ENCODE results near the gene NAV2. TPM values are rescaled to one million over a fixed set of nuclear protein-coding genes. Genes with fewer than 3 reads are reported as not detected.
"Not testable (repeated sequence)": the region's sequence is repeated elsewhere in the genome, so short reads cannot be mapped to it uniquely, and the experiment has no call there.

Gene NAV2
- total RNA-seq, 2 donors from 2014 or later, result 21.3 to 45.3 TPM

GRCh38 chr11:19923626-19924025, 211.0 kb downstream of the NAV2 start:
- H3K9ac ChIP-seq (ENCODE audit: low read depth in 2 of 2, low read length in 2 of 2), result no peak overlapping the region
- no peak overlapping the region for H3K27ac ChIP-seq
- H3K4me1 ChIP-seq, result no peaks in the 10 kb centered on the region
- H3K36me3 ChIP-seq, result no peaks in the 10 kb centered on the region
- no peak for DNase-seq
- TF ChIP-seq CTCF (IDR thresholded peaks at IDR 0.05), result no peak
- intact Hi-C loops (cut with DNase I), result no loop called here
- H3K4me3 ChIP-seq, result no peak overlapping the region
- no peaks in the 10 kb centered on the region for H3K27me3 ChIP-seq
- H3K9me3 ChIP-seq, result no peaks in the 10 kb centered on the region

GRCh38 chr11:19924311-19924710, 211.7 kb downstream of the NAV2 start:
- Histone ChIP-seq H3K27ac (no peak overlapping the region), H3K9ac (ENCODE audit: low read depth in 2 of 2, low read length in 2 of 2) (no peak overlapping the region), H3K4me1 (no peaks in the 10 kb centered on the region), H3K36me3 (no peaks in the 10 kb centered on the region), H3K27me3 (no peaks in the 10 kb centered on the region), H3K4me3 (no peak overlapping the region), H3K9me3 (no peaks in the 10 kb centered on the region)
- no peak for DNase-seq
- no peak for TF ChIP-seq CTCF (IDR thresholded peaks at IDR 0.05)
- intact Hi-C loops (cut with DNase I), result no loop called here

- Histone ChIP-seq H3K27ac (no peak overlapping the region), H3K4me1 (no peaks in the 10 kb centered on the region), H3K9ac (ENCODE audit: low read depth in 2 of 2, low read length in 2 of 2) (no peak overlapping the region), H3K4me3 (no peak overlapping the region), H3K36me3 (no peaks in the 10 kb centered on the region), H3K9me3 (no peaks in the 10 kb centered on the region), H3K27me3 (no peaks in the 10 kb centered on the region)
- TF ChIP-seq CTCF (IDR thresholded peaks at IDR 0.05), result no peak
- intact Hi-C loops (cut with DNase I), result no loop called here
- DNase-seq, result no peak
Measured at GRCh38 chr11:19924716-19925115, 212.1 kb downstream of the NAV2 start.

GRCh38 chr11:19927403-19927802, 214.8 kb downstream of the NAV2 start:
- H3K4me1 ChIP-seq; H3K27me3 ChIP-seq; H3K9ac ChIP-seq (ENCODE audit: low read depth in 2 of 2, low read length in 2 of 2); H3K36me3 ChIP-seq; H3K9me3 ChIP-seq; DNase-seq; intact Hi-C loops (cut with DNase I); H3K27ac ChIP-seq; H3K4me3 ChIP-seq: not testable (repeated sequence)

- no peak overlapping the region for H3K27ac ChIP-seq
- TF ChIP-seq CTCF (IDR thresholded peaks at IDR 0.05), result no peak
- H3K9me3 ChIP-seq, result no peaks in the 10 kb centered on the region
- no peaks in the 10 kb centered on the region for H3K4me1 ChIP-seq
- no peak overlapping the region for H3K9ac ChIP-seq (ENCODE audit: low read depth in 2 of 2, low read length in 2 of 2)
- intact Hi-C loops (cut with DNase I), result no loop called here
- no peaks in the 10 kb centered on the region for H3K36me3 ChIP-seq
- H3K4me3 ChIP-seq, result no peak overlapping the region
- no peaks in the 10 kb centered on the region for H3K27me3 ChIP-seq
- DNase-seq, result no peak
Measured at GRCh38 chr11:19929147-19929546, 216.5 kb downstream of the NAV2 start.

GRCh38 chr11:19929655-19930054, 217.0 kb downstream of the NAV2 start:
- Histone ChIP-seq H3K27me3 (no peaks in the 10 kb centered on the region), H3K36me3 (no peaks in the 10 kb centered on the region), H3K4me3 (no peak overlapping the region), H3K27ac (no peak overlapping the region), H3K4me1 (no peaks in the 10 kb centered on the region), H3K9me3 (no peaks in the 10 kb centered on the region), H3K9ac (ENCODE audit: low read depth in 2 of 2, low read length in 2 of 2) (no peak overlapping the region)
- DNase-seq, result no peak
- intact Hi-C loops (cut with DNase I), result no loop called here
- TF ChIP-seq CTCF (IDR thresholded peaks at IDR 0.05), result no peak

Data from colonic mucosa (tissue), 4 donors.